ENCODE measurements around the gene MRPL53. TPM values are rescaled to one million over a fixed set of nuclear protein-coding genes. Genes with fewer than 3 reads are reported as not detected.
"Not testable (repeated sequence)": the region's sequence is repeated elsewhere in the genome, so short reads cannot be mapped to it uniquely, and the experiment has no call there.

MRPL53 gene
- total RNA-seq, 2 donors from 2014 or later = 50.9 to 62.7 TPM

GRCh38 chr2:74471332-74472065 lies 981 bp downstream of the MRPL53 start:
- Mint-ChIP-seq H3K9me3 (no peaks in the 10 kb centered on the region), H3K4me1 (no peaks in the 10 kb centered on the region), H3K27me3 (ENCODE audit: insufficient read depth) (no peaks in the 10 kb centered on the region), H3K27ac (peak overlapping the region; percentile 96), H3K4me3 (peak overlapping the region; percentile 89), H3K36me3 (ENCODE audit: low read depth) (peaks cover 18% of the 10 kb centered on the region)
- peak overlapping the region; percentile 96 for H3K4me3 ChIP-seq (ENCODE audit: low read length)
- no peaks in the 10 kb centered on the region for H3K9me3 ChIP-seq (ENCODE audit: control insufficient read depth, low read length)
- no peak for DNase-seq
- H3K36me3 ChIP-seq (ENCODE audit: control insufficient read depth, insufficient read depth, low read length) = peaks cover 18% of the 10 kb centered on the region
- TF ChIP-seq CTCF (conservative IDR thresholded peaks at IDR 0.05) = no peak
- 69 to 76% methylated on average over 6 to 15 of the region's 16 CpGs for WGBS, 2 experiments (ENCODE audit: insufficient coverage in 1 of 2, insufficient read length in 1 of 2)
- peak overlapping the region; percentile 54 for H3K9ac ChIP-seq (ENCODE audit: extremely low read depth, low read length, poor library complexity, severe bottlenecking)
- H3K4me1 ChIP-seq (ENCODE audit: control insufficient read depth, insufficient read depth, low read length) = no peaks in the 10 kb centered on the region
- peak overlapping the region; percentile 85 for H3K27ac ChIP-seq (ENCODE audit: low read depth, low read length)
- no peaks in the 10 kb centered on the region for H3K27me3 ChIP-seq (ENCODE audit: control insufficient read depth, insufficient read depth, low read length, poor library complexity, severe bottlenecking)

DNA sequence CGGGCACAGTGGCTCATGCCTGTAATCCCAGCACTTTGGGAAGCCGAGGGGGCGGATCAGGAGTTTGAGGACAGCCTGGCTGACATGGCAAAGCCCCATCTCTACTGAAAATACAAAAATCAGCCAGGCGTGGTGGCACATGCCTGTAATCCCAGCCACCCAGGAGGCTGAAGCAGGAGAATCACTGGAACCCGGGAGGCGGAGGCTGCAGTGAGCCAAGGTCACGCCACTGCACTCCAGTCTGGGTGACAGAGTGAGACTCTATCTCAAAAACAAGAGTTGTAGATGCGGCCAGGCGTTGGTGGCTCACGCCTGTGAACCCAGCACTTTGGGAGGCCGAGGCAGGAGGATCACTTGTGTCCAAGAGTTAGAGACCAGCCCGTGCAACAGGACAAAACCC lies 1.7 kb downstream of the MRPL53 start:
- peaks cover 17% of the 10 kb centered on the region for H3K36me3 Mint-ChIP-seq (ENCODE audit: low read depth)
- not testable (repeated sequence) for H3K9me3 Mint-ChIP-seq

DNA sequence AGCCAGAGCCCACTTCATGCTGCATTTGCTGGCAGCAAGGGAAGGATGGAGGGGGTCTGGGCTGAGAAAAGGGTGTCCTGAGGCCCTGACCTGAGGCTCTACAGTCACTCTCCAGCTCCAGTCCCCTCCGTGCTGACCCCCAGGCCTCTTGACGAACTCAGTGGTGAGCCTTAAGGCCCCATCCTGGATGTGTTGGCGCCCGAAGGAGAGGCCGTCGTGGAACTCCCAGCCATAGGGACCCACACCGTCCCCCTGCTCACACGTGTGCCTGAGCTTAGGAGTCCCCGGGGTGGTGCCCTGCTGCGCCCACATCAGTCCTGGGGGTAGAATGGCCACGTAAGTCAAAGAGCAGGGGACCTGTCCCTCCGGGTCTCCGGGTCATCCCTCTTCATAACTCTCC lies 8.1 kb downstream of the MRPL53 start:
- TF ChIP-seq CTCF (conservative IDR thresholded peaks at IDR 0.05) = no peak
- Mint-ChIP-seq H3K9me3 (no peaks in the 10 kb centered on the region), H3K27ac (peak overlapping the region; percentile 64), H3K27me3 (ENCODE audit: insufficient read depth) (no peaks in the 10 kb centered on the region), H3K4me1 (peaks cover 8% of the 10 kb centered on the region), H3K4me3 (peak overlapping the region; percentile 93), H3K36me3 (ENCODE audit: low read depth) (peaks cover 27% of the 10 kb centered on the region)
- H3K27ac ChIP-seq (ENCODE audit: low read depth, low read length) = no peak overlapping the region
- H3K9ac ChIP-seq (ENCODE audit: extremely low read depth, low read length, poor library complexity, severe bottlenecking) = peak overlapping the region; percentile 69
- no peak for DNase-seq
- no peaks in the 10 kb centered on the region for H3K4me1 ChIP-seq (ENCODE audit: control insufficient read depth, insufficient read depth, low read length)
- no peaks in the 10 kb centered on the region for H3K27me3 ChIP-seq (ENCODE audit: control insufficient read depth, insufficient read depth, low read length, poor library complexity, severe bottlenecking)
- H3K4me3 ChIP-seq (ENCODE audit: low read length) = peak overlapping the region; percentile 84
- 8 to 12% methylated on average over 2 to 13 of the region's 13 CpGs for WGBS, 2 experiments (ENCODE audit: insufficient coverage in 1 of 2, insufficient read length in 1 of 2)
- no peaks in the 10 kb centered on the region for H3K9me3 ChIP-seq (ENCODE audit: control insufficient read depth, low read length)
- H3K36me3 ChIP-seq (ENCODE audit: control insufficient read depth, insufficient read depth, low read length) = peaks cover 28% of the 10 kb centered on the region

More for the DNA sequence above, 1.7 kb downstream of the MRPL53 start:
- not testable (repeated sequence) for H3K27me3 Mint-ChIP-seq (ENCODE audit: insufficient read depth); H3K4me3 Mint-ChIP-seq; H3K9ac ChIP-seq (ENCODE audit: extremely low read depth, low read length, poor library complexity, severe bottlenecking); DNase-seq; H3K27me3 ChIP-seq (ENCODE audit: control insufficient read depth, insufficient read depth, low read length, poor library complexity, severe bottlenecking); H3K4me3 ChIP-seq (ENCODE audit: low read length); H3K27ac Mint-ChIP-seq; H3K9me3 ChIP-seq (ENCODE audit: control insufficient read depth, low read length); H3K27ac ChIP-seq (ENCODE audit: low read depth, low read length); H3K4me1 ChIP-seq (ENCODE audit: control insufficient read depth, insufficient read depth, low read length); H3K4me1 Mint-ChIP-seq
- 84 to 94% methylated on average over 11 to 12 of the region's 12 CpGs for WGBS, 2 experiments (ENCODE audit: insufficient coverage in 1 of 2, insufficient read length in 1 of 2)
- H3K36me3 ChIP-seq (ENCODE audit: control insufficient read depth, insufficient read depth, low read length) = peaks cover 17% of the 10 kb centered on the region

Measured in endodermal cell (in vitro differentiated cells).